Measurements from ENCODE around the gene COX7A2L. TPM values are rescaled to one million over a fixed set of nuclear protein-coding genes. Genes with fewer than 3 reads are reported as not detected.
"Not testable (repeated sequence)": the region's sequence is repeated elsewhere in the genome, so short reads cannot be mapped to it uniquely, and the experiment has no call there.

The COX7A2L gene
- total RNA-seq, 4 donors from 2014 or later: 92.0 to 110 (median 94.4) TPM

- TF ChIP-seq POLR2A (IDR thresholded peaks at IDR 0.05) (no peak), CTCF (IDR thresholded peaks at IDR 0.05) (no peak)
- intact Hi-C loops (cut with DNase I; ENCODE audit: low total_unique reads): no loop called here
- no peak overlapping the region for H3K4me3 ChIP-seq (ENCODE audit: low read depth, poor library complexity, severe bottlenecking)
- DNase-seq (ENCODE audit: low spot score in 2 of 2): no peak
- 69 to 84% methylated on average over 4 of the region's 4 CpGs for WGBS, 2 donors
These were observed 21.1 kb upstream of the COX7A2L start for GRCh38 chr2:42382144-42382543.

GRCh38 chr2:42380026-42380425 is 19.0 kb upstream of the COX7A2L start:
- H3K4me3 ChIP-seq (ENCODE audit: low read depth, poor library complexity, severe bottlenecking); DNase-seq (ENCODE audit: low spot score in 2 of 2); intact Hi-C loops (cut with DNase I; ENCODE audit: low total_unique reads): not testable (repeated sequence)
- 94 to 98% methylated on average over 7 of the region's 7 CpGs for WGBS, 2 donors

GRCh38 chr2:42378415-42378814 is 17.4 kb upstream of the COX7A2L start:
- no peak for DNase-seq (ENCODE audit: low spot score in 2 of 2)
- TF ChIP-seq CTCF (IDR thresholded peaks at IDR 0.05): no peak
- TF ChIP-seq POLR2A (IDR thresholded peaks at IDR 0.05): no peak
- intact Hi-C loops (cut with DNase I; ENCODE audit: low total_unique reads): no loop called here
- 91 to 92% methylated on average over 9 of the region's 9 CpGs for WGBS, 2 donors
- no peak overlapping the region for H3K4me3 ChIP-seq (ENCODE audit: low read depth, poor library complexity, severe bottlenecking)

- H3K4me3 ChIP-seq (ENCODE audit: low read depth, poor library complexity, severe bottlenecking): no peak overlapping the region
- no peak for TF ChIP-seq POLR2A (IDR thresholded peaks at IDR 0.05)
- TF ChIP-seq CTCF (IDR thresholded peaks at IDR 0.05): no peak
- DNase-seq (ENCODE audit: low spot score in 2 of 2): no peak
- 72 to 78% methylated on average over 7 of the region's 7 CpGs for WGBS, 2 donors
- intact Hi-C loops (cut with DNase I; ENCODE audit: low total_unique reads): no loop called here
These were observed 15.7 kb upstream of the COX7A2L start for GRCh38 chr2:42376758-42377157.

GRCh38 chr2:42372474-42373200 is 11.6 kb upstream of the COX7A2L start:
- no peak overlapping the region for H3K4me3 ChIP-seq (ENCODE audit: low read depth, poor library complexity, severe bottlenecking)
- 48 to 50% methylated on average over 3 of the region's 3 CpGs for WGBS, 2 donors
- intact Hi-C loops (cut with DNase I; ENCODE audit: low total_unique reads): no loop called here
- no peak for TF ChIP-seq CTCF (IDR thresholded peaks at IDR 0.05)
- DNase-seq (ENCODE audit: low spot score in 2 of 2): no peak

GRCh38 chr2:42371611-42372473 is 10.8 kb upstream of the COX7A2L start:
- intact Hi-C loops (cut with DNase I; ENCODE audit: low total_unique reads): no loop called here
- no peak overlapping the region for H3K4me3 ChIP-seq (ENCODE audit: low read depth, poor library complexity, severe bottlenecking)
- TF ChIP-seq CTCF (IDR thresholded peaks at IDR 0.05) (no peak), POLR2A (IDR thresholded peaks at IDR 0.05) (no peak)
- 51 to 59% methylated on average over 11 of the region's 11 CpGs for WGBS, 2 donors
- peak in 1 of 2 donors; percentile 29 for DNase-seq (ENCODE audit: low spot score in 2 of 2)
